Fibroblast of lung (primary cell): Measurements from ENCODE around the gene ZNF831. TPM values are rescaled to one million over a fixed set of nuclear protein-coding genes. Genes with fewer than 3 reads are reported as not detected.

Experiments used
- DNase-seq, 2 donors: peaks; one replicate each; pipeline versions ENCODE4 v3.0.0 to v3.0.0-alpha.2; 2010; ENCODE audit warnings: low read depth in 2 of 2
- H2AFZ ChIP-seq: 2 replicates; pipeline ENCODE4 v1.5.1; 2012; ENCODE audit warnings: low read length, control low read depth, inconsistent platforms
- H3K27ac ChIP-seq: 2 replicates; pipeline ENCODE4 v1.5.1; 2011; ENCODE audit warnings: low read length, control low read depth; ENCODE audit not compliant: insufficient read depth
- H3K27me3 ChIP-seq: 2 replicates; pipeline ENCODE4 v1.5.1; 2011; ENCODE audit warnings: mild to moderate bottlenecking, low read length; ENCODE audit not compliant: control insufficient read depth, insufficient read depth
- H3K36me3 ChIP-seq: 2 replicates; pipeline ENCODE4 v1.5.1; 2011; ENCODE audit warnings: low read length; ENCODE audit not compliant: control insufficient read depth, insufficient read depth
- H3K4me1 ChIP-seq: 2 replicates; pipeline ENCODE4 v1.5.1; 2011; ENCODE audit warnings: low read length; ENCODE audit not compliant: control insufficient read depth, insufficient read depth; ENCODE audit errors: extremely low read depth
- H3K4me2 ChIP-seq: 2 replicates; pipeline ENCODE4 v1.5.1; 2011; ENCODE audit warnings: low read length, control low read depth; ENCODE audit not compliant: insufficient read depth; ENCODE audit errors: extremely low read depth
- H3K4me3 ChIP-seq, 4 experiments: fragments of 200-600 bp in 1 of 4; sonication (generic) in 1 of 4; replicated peaks in 1 of 4; 2 replicates each; pipeline ENCODE4 v1.5.1; 2011 to 2016; ENCODE audit warnings: low read length in 4 of 4, low read depth in 3 of 4, mild to moderate bottlenecking in 3 of 4, control low read depth in 2 of 4, inconsistent platforms in 1 of 4, mixed read lengths in 1 of 4; ENCODE audit not compliant: insufficient read depth in 1 of 4; ENCODE audit errors: control extremely low read depth in 1 of 4
- H3K79me2 ChIP-seq: 2 replicates; pipeline ENCODE4 v1.5.1; 2012; ENCODE audit warnings: mild to moderate bottlenecking, low read length, inconsistent platforms; ENCODE audit not compliant: control insufficient read depth, insufficient read depth
- H3K9ac ChIP-seq: 2 replicates; pipeline ENCODE4 v1.5.1; 2011; ENCODE audit warnings: mild to moderate bottlenecking, low read length, control low read depth; ENCODE audit not compliant: insufficient read depth
- H3K9me3 ChIP-seq: 2 replicates; pipeline ENCODE4 v1.5.1; 2012; ENCODE audit warnings: low read depth, low read length; ENCODE audit not compliant: control insufficient read depth, insufficient read depth
- H4K20me1 ChIP-seq: 2 replicates; pipeline ENCODE4 v1.5.1; 2011; ENCODE audit warnings: low read length; ENCODE audit not compliant: control insufficient read depth, insufficient read depth; ENCODE audit errors: extremely low read depth
- CTCF ChIP-seq, 2 donors: IDR thresholded peaks in 1 of 2; conservative IDR thresholded peaks in 1 of 2; 1 replicate in 1 of 2; 2 replicates in 1 of 2; pipeline ENCODE4 v1.5.1; 2011 to 2012; ENCODE audit warnings: low read length in 2 of 2, control low read depth in 1 of 2, inconsistent platforms in 1 of 2, low read depth in 1 of 2, mild to moderate bottlenecking in 1 of 2
- EZH2 ChIP-seq: IDR thresholded peaks from 2 replicates; pipeline ENCODE4 v1.5.1; 2012; ENCODE audit warnings: low read length, control low read depth, mild to moderate bottlenecking; ENCODE audit errors: missing control alignments
- polyA plus RNA-seq, 2 donors: library from polyadenylated mRNA; depleted of rRNA in 1 of 2; stranded (reverse) in 1 of 2; unstranded in 1 of 2; fragments of >200 nt; gene quantifications; 2 replicates each; pipeline ENCODE4 v1.2.1, GENCODE V29; 2011 to 2012; ENCODE audit warnings: missing spikeins in 1 of 2
- total RNA-seq: library from RNA; depleted of rRNA; stranded (reverse); fragments of >200 nt; gene quantifications from 2 replicates; pipeline ENCODE4 v1.2.1, GENCODE V29; 2014

ZNF831 gene
- total and polyA plus RNA-seq, 2 donors (not counting 1 experiment from before 2014, with no cell fraction given) = not detected

- H3K27me3 ChIP-seq = no peaks in the 10 kb centered on the region
- no peak overlapping the region for H3K9ac ChIP-seq
- H3K4me2 ChIP-seq = no peak overlapping the region
- no peaks in the 10 kb centered on the region for H3K36me3 ChIP-seq
- H3K79me2 ChIP-seq = no peaks in the 10 kb centered on the region
- H3K27ac ChIP-seq = no peak overlapping the region
- no peak overlapping the region for H3K4me3 ChIP-seq
- H3K4me1 ChIP-seq = no peaks in the 10 kb centered on the region
- TF ChIP-seq EZH2 = no peak
- no peaks in the 10 kb centered on the region for H3K9me3 ChIP-seq
- H4K20me1 ChIP-seq = no peaks in the 10 kb centered on the region
- DNase-seq = no peak
- no peak overlapping the region for H2AFZ ChIP-seq
Measured at GRCh38 chr20:59193325-59193724, 29.7 kb downstream of the ZNF831 start.

GRCh38 chr20:59194023-59194935, 30.7 kb downstream of the ZNF831 start:
- H4K20me1 ChIP-seq = no peaks in the 10 kb centered on the region
- H3K9ac ChIP-seq = no peak overlapping the region
- H3K4me1 ChIP-seq = no peaks in the 10 kb centered on the region
- no peak for TF ChIP-seq CTCF (conservative IDR thresholded peaks at IDR 0.05 in 1 of 2, IDR thresholded peaks at IDR 0.05 in 1 of 2; ENCODE audit: low read depth in 1 of 2, low read length in 2 of 2)
- TF ChIP-seq EZH2 = no peak
- no peaks in the 10 kb centered on the region for H3K27me3 ChIP-seq
- H3K4me3 ChIP-seq = no peak overlapping the region
- H3K9me3 ChIP-seq = no peaks in the 10 kb centered on the region
- H2AFZ ChIP-seq = no peak overlapping the region
- no peaks in the 10 kb centered on the region for H3K79me2 ChIP-seq
- no peak for DNase-seq
- H3K27ac ChIP-seq = no peak overlapping the region
- no peaks in the 10 kb centered on the region for H3K36me3 ChIP-seq
- no peak overlapping the region for H3K4me2 ChIP-seq

- no peak overlapping the region for H3K4me3 ChIP-seq
- H3K4me1 ChIP-seq = no peaks in the 10 kb centered on the region
- DNase-seq = no peak
- H3K27ac ChIP-seq = no peak overlapping the region
- no peaks in the 10 kb centered on the region for H3K9me3 ChIP-seq
- no peaks in the 10 kb centered on the region for H4K20me1 ChIP-seq
- no peak overlapping the region for H3K9ac ChIP-seq
- H3K27me3 ChIP-seq = no peaks in the 10 kb centered on the region
- TF ChIP-seq CTCF (conservative IDR thresholded peaks at IDR 0.05 in 1 of 2, IDR thresholded peaks at IDR 0.05 in 1 of 2; ENCODE audit: low read depth in 1 of 2, low read length in 2 of 2) (no peak), EZH2 (no peak)
- no peaks in the 10 kb centered on the region for H3K36me3 ChIP-seq
- H2AFZ ChIP-seq = no peak overlapping the region
- no peaks in the 10 kb centered on the region for H3K79me2 ChIP-seq
- no peak overlapping the region for H3K4me2 ChIP-seq
Measured at GRCh38 chr20:59195316-59195993, 31.8 kb downstream of the ZNF831 start.
